GM10248 (cell line): ENCODE measurements around the gene TMEM150B.

ENCODE experiments used
- CTCF ChIA-PET: fragments of 300-600 bp; sonication (Branson Sonifier 250); formaldehyde crosslinking; extraction: SDS; loops from one replicate; lab custom pipeline; 2021; ENCODE audit warnings: antibody characterized with exemption; lab: Yijun Ruan, JAX
- POLR2A ChIA-PET: fragments of 350-650 bp; sonication (Branson Sonifier 250); formaldehyde crosslinking; extraction: SDS; loops from one replicate; lab custom pipeline; 2020; ENCODE audit warnings: antibody characterized with exemption; lab: Yijun Ruan, JAX
- DNase-seq: peaks from one replicate; pipeline ENCODE4 v3.0.0; 2012; ENCODE audit errors: extremely low spot score
- TF ChIP-seq, protein P1 (sequence below): IDR thresholded peaks from 2 replicates; pipeline ENCODE4 v1.5.1; 2012; ENCODE audit warnings: mild to moderate bottlenecking, low read depth; ENCODE audit errors: extremely low read depth, missing control alignments, control extremely low read depth

The TMEM150B gene

GRCh38 chr19:55279770-55280643, 45.1 kb downstream of the TMEM150B start, which contains the start of gene HSPBP1:
TSS of gene HSPBP1 (minus strand) at chr19:55280110. CDS start at chr19:55279608, 502 bp downstream.
- TF ChIP-seq, protein P1, sequence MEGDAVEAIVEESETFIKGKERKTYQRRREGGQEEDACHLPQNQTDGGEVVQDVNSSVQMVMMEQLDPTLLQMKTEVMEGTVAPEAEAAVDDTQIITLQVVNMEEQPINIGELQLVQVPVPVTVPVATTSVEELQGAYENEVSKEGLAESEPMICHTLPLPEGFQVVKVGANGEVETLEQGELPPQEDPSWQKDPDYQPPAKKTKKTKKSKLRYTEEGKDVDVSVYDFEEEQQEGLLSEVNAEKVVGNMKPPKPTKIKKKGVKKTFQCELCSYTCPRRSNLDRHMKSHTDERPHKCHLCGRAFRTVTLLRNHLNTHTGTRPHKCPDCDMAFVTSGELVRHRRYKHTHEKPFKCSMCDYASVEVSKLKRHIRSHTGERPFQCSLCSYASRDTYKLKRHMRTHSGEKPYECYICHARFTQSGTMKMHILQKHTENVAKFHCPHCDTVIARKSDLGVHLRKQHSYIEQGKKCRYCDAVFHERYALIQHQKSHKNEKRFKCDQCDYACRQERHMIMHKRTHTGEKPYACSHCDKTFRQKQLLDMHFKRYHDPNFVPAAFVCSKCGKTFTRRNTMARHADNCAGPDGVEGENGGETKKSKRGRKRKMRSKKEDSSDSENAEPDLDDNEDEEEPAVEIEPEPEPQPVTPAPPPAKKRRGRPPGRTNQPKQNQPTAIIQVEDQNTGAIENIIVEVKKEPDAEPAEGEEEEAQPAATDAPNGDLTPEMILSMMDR = no peak
- ChIA-PET CTCF (interaction anchor here (0.9 to 2.7 kb wide), 3 partner anchors 12 to 188 kb away, joined by 4 to 9 read pairs (median 5); no protein-coding TSS in a partner anchor), POLR2A (interaction anchor here (0.7 to 1.3 kb wide), 4 partner anchors 15 to 127 kb away, joined by 3 to 4 read pairs (median 3); no protein-coding TSS in a partner anchor)
- peak; percentile 89 for DNase-seq

DNA sequence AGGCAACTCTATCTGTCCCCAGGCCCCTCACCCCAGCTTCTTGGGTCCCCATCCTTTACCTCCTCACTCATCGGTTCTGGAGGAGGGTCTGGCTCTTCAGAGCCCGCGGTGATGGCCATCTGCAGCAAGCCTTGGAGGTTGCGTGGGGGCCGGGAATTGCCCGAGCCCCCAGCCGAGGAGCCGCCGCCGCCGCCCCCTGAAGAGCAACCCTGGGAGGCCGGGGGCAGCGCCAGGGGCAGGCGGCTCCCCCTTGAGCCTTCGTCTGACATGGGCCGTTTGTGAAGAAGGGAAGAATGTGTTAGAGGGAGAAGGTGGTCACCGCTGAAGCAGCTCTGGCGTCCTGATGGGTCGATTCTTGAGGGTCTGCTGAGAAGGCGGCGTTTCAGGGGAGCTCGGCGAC, 45.8 kb downstream of the TMEM150B start:
- ChIA-PET CTCF (interaction anchor here (3.3 kb wide), 1 partner anchor 12 kb away, joined by 13 read pairs; no protein-coding TSS in a partner anchor), POLR2A (interaction anchor here (0.9 kb wide), 1 partner anchor 15 kb away, joined by 3 read pairs; no protein-coding TSS in a partner anchor)
- TF ChIP-seq, protein P1 = no peak
- no peak for DNase-seq

DNA sequence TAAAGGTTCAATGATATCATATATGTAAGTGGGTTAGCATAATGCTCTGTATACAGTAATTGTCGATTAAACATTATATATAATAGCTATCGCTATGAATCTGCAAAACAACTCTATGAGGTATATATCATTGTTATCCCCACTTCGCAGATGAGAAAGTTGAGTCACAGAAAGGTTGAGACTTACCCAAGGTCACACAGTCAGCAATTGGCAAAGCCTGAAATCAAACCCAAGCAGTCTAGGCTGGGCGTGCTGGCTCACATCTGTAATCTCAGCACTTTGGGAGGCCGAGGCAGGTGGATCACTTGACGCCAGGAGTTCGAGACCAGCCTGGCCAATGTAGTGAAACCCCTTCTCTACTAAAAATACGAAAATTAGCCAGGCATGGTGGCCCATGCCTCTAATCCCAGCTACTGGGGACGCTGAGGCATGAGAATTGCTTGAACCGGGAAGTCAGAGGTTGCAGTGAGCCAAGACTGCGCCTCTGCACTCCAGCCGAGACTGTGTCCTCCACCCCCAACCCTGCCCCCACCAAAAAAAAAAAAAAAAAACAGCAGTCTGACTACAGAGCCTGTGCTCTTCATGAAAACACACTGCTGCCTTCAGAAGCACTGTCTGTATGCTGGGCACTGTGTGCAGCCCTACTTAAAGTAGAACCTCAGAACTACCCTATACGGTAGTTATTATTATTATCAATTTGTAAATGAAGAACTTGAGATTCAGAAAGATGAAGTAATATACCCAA, 46.6 kb downstream of the TMEM150B start:
- TF ChIP-seq, protein P1 = no peak
- CTCF ChIA-PET = interaction anchor here (1.3 to 3.3 kb wide), 3 partner anchors 13 to 23 kb away, joined by 3 to 13 read pairs (median 9); no protein-coding TSS in a partner anchor
- POLR2A ChIA-PET = interaction anchor here (1.0 kb wide), 1 partner anchor 60 kb away, joined by 3 read pairs; no protein-coding TSS in a partner anchor
- no peak for DNase-seq

- CTCF ChIA-PET = interaction anchor here (1.4 to 3.3 kb wide), 4 partner anchors 14 to 207 kb away, joined by 3 to 13 read pairs (median 7); partner anchors contain the start of gene NAT14
- POLR2A ChIA-PET = interaction anchor here (1.7 kb wide), 1 partner anchor 18 kb away, joined by 7 read pairs; the partner anchor contains the start of gene PPP6R1
- DNase-seq = no peak
- TF ChIP-seq, protein P1 = no peak
Measured at GRCh38 chr19:55277494-55277893, 47.6 kb downstream of the TMEM150B start.

DNA sequence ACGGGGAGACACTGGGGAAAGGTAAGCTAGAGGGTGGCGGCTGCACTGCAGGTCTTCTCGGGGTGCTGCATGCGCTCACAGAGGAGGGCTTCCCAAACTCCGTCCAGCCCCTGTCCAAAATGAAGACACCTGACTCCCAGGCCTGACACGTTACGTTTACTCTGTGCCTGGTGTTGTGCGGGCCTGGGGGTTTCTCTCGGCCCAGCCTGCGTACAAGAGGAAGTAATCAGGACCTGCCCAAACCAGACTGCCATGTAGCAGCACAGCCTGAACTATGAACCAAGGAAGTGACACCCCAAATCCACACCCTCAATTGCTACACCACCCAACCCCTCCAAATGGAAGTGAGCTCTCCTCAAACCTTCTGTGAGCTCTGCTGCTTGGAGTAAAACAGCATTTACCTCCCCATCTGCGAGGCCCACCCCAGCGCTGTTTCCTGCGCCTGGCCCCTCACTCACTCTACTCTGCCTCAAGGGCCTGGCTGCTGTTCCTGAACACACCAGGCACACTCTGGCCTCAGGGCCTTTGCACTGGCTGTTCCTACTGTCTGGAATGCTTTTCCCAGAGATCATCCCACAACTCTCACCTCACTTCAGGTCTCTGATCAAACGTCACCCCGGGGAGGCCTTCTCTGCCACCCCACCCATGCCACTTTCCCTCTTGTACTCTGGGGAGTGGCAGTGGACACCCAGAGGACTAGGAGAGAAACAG, 48.3 kb downstream of the TMEM150B start:
- ChIA-PET CTCF (interaction anchor here (1.4 to 3.3 kb wide), 4 partner anchors 15 to 208 kb away, joined by 3 to 13 read pairs (median 7); partner anchors contain the start of gene NAT14), POLR2A (interaction anchor here (0.7 to 1.7 kb wide), 3 partner anchors 18 to 131 kb away, joined by 5 to 7 read pairs (median 6); partner anchors contain the start of genes PPP6R1 and UBE2S)
- TF ChIP-seq, protein P1 = no peak
- no peak for DNase-seq
